ENCODE data around the gene PDC. TPM values are rescaled to one million over a fixed set of nuclear protein-coding genes. Genes with fewer than 3 reads are reported as not detected.
"Not testable (repeated sequence)": the region's sequence is repeated elsewhere in the genome, so short reads cannot be mapped to it uniquely, and the experiment has no call there.

The PDC gene
- total and polyA plus RNA-seq, 9 donors: 0.09 to 0.55 (median 0.18) TPM; not detected in 3

GRCh38 chr1:186413319-186413718 lies 47.6 kb downstream of the PDC start:
- no peaks in the 10 kb centered on the region for H3K4me1 ChIP-seq (ENCODE audit: control insufficient read depth, insufficient read depth, low read length)
- no peak overlapping the region for H3K4me3 ChIP-seq (ENCODE audit: low read length)
- WGBS (ENCODE audit: insufficient coverage): no CpG with 5 or more reads among the region's 1 CpG
- no peaks in the 10 kb centered on the region for H3K27me3 ChIP-seq (ENCODE audit: control insufficient read depth, insufficient read depth, low read length)
- no peaks in the 10 kb centered on the region for H3K9me3 ChIP-seq (replicated peaks; ENCODE audit: control insufficient read depth, low read depth, low read length)
- H3K36me3 ChIP-seq (ENCODE audit: control insufficient read depth, insufficient read depth, low read length): peaks cover 6% of the 10 kb centered on the region
- no peak for DNase-seq
- no peak overlapping the region for H3K27ac ChIP-seq (ENCODE audit: low read length)

DNA sequence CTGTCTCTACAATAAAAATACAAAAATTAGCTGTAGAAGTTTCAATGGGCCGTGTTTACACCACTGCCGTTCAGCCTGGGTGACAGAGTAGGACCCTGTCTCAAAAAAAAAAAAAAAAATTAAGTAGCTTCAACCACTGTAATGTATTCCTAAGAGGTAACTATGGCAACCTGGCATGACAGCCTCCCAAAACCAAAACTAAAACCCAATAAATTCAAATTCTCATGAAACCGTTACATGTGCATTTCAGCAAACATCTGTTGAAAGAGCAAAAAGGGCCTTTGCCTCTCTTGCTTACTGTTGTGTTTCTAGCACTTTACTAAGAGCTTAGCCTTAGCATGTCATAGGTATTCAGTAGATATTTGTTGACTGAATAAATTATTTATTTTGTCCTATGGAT lies 51.8 kb downstream of the PDC start:
- peaks cover 8% of the 10 kb centered on the region for H3K36me3 ChIP-seq (ENCODE audit: control insufficient read depth, insufficient read depth, low read length)

GRCh38 chr1:186404454-186405051 lies 56.4 kb downstream of the PDC start:
- WGBS (ENCODE audit: insufficient coverage): no CpG with 5 or more reads among the region's 5 CpGs
- H3K27me3 ChIP-seq (ENCODE audit: control insufficient read depth, insufficient read depth, low read length): no peaks in the 10 kb centered on the region
- H3K9me3 ChIP-seq (replicated peaks; ENCODE audit: control insufficient read depth, low read depth, low read length): no peaks in the 10 kb centered on the region
- no peak overlapping the region for H3K4me3 ChIP-seq (ENCODE audit: low read length)
- H3K36me3 ChIP-seq (ENCODE audit: control insufficient read depth, insufficient read depth, low read length): peaks cover 16% of the 10 kb centered on the region
- no peak overlapping the region for H3K27ac ChIP-seq (ENCODE audit: low read length)
- no peaks in the 10 kb centered on the region for H3K4me1 ChIP-seq (ENCODE audit: control insufficient read depth, insufficient read depth, low read length)
- peak; percentile 59 for DNase-seq

More for the DNA sequence above, 51.8 kb downstream of the PDC start:
- Histone ChIP-seq H3K27ac (ENCODE audit: low read length) (no peak overlapping the region), H3K9me3 (replicated peaks; ENCODE audit: control insufficient read depth, low read depth, low read length) (no peaks in the 10 kb centered on the region), H3K27me3 (ENCODE audit: control insufficient read depth, insufficient read depth, low read length) (no peaks in the 10 kb centered on the region), H3K4me1 (ENCODE audit: control insufficient read depth, insufficient read depth, low read length) (no peaks in the 10 kb centered on the region), H3K4me3 (ENCODE audit: low read length) (no peak overlapping the region)
- DNase-seq: peak; percentile 40
- WGBS (ENCODE audit: insufficient coverage): no CpG with 5 or more reads among the region's 3 CpGs

GRCh38 chr1:186403632-186404031 lies 57.3 kb downstream of the PDC start:
- no peaks in the 10 kb centered on the region for H3K9me3 ChIP-seq (replicated peaks; ENCODE audit: control insufficient read depth, low read depth, low read length)
- H3K4me1 ChIP-seq (ENCODE audit: control insufficient read depth, insufficient read depth, low read length): no peaks in the 10 kb centered on the region
- no peaks in the 10 kb centered on the region for H3K27me3 ChIP-seq (ENCODE audit: control insufficient read depth, insufficient read depth, low read length)
- peaks cover 17% of the 10 kb centered on the region for H3K36me3 ChIP-seq (ENCODE audit: control insufficient read depth, insufficient read depth, low read length)
- DNase-seq: no peak
- no peak overlapping the region for H3K4me3 ChIP-seq (ENCODE audit: low read length)
- H3K27ac ChIP-seq (ENCODE audit: low read length): no peak overlapping the region

DNA sequence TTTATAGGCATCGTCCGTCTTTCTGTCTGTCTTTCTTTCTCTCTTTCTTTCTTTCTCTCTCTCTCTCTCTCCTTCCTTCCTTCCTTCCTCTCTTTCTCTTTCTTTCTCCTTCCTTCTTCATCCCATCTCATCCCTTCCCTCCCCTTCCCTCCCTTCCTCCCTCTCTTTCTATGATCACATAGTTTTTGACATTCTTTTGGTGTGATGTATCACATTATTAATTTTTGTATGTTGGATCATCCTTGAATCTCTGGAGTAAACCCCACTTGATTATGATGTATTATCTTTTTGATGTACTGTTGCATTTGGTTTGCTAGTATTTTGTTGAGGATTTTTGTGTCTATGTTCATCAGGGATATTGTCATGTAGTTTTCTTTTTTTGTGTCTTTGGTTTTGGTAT lies 59.5 kb downstream of the PDC start:
- not testable (repeated sequence) for DNase-seq
- WGBS (ENCODE audit: insufficient coverage): 96% methylated on average over 2 of the region's 2 CpGs

More for the DNA sequence above, 59.5 kb downstream of the PDC start:
- H3K9me3 ChIP-seq (replicated peaks; ENCODE audit: control insufficient read depth, low read depth, low read length); H3K4me1 ChIP-seq (ENCODE audit: control insufficient read depth, insufficient read depth, low read length); H3K27me3 ChIP-seq (ENCODE audit: control insufficient read depth, insufficient read depth, low read length); H3K4me3 ChIP-seq (ENCODE audit: low read length); H3K27ac ChIP-seq (ENCODE audit: low read length): not testable (repeated sequence)
- H3K36me3 ChIP-seq (ENCODE audit: control insufficient read depth, insufficient read depth, low read length): peaks cover 17% of the 10 kb centered on the region

Other genes starting within 250 kb of the PDC start
- gene PRG4, start 164.8 kb downstream of the PDC start, total RNA-seq: 0.18 TPM
- 1 to 10 TPM in 1 of 8 donors, under 1 TPM in 7; 0.14 to 1.0 (median 0.56) TPM for gene PRG4, start 164.8 kb downstream of the PDC start, polyA plus RNA-seq (ENCODE audit: insufficient read depth in 1 of 8, insufficient read length in 8 of 8, low replicate concordance in 1 of 8)
- gene TPR, start 85.9 kb downstream of the PDC start, total RNA-seq: 73.8 TPM
- gene TPR, start 85.9 kb downstream of the PDC start, polyA plus RNA-seq (ENCODE audit: insufficient read depth in 1 of 8, insufficient read length in 8 of 8, low replicate concordance in 1 of 8): 10 to 100 TPM; 49.8 to 70.7 (median 56.5) TPM
- 21.2 TPM for gene ODR4, start 85.3 kb downstream of the PDC start, total RNA-seq
- gene ODR4, start 85.3 kb downstream of the PDC start, polyA plus RNA-seq (ENCODE audit: insufficient read depth in 1 of 8, insufficient read length in 8 of 8, low replicate concordance in 1 of 8): 10 to 100 TPM; 11.9 to 18.7 (median 13.8) TPM
- gene PTGS2, start 219.3 kb upstream of the PDC start, total RNA-seq: 1.1 TPM
- 1 to 10 TPM; 1.1 to 5.3 (median 1.8) TPM for gene PTGS2, start 219.3 kb upstream of the PDC start, polyA plus RNA-seq (ENCODE audit: insufficient read depth in 1 of 8, insufficient read length in 8 of 8, low replicate concordance in 1 of 8)